ENCODE results near the gene NRN1L.

Gene NRN1L

DNA sequence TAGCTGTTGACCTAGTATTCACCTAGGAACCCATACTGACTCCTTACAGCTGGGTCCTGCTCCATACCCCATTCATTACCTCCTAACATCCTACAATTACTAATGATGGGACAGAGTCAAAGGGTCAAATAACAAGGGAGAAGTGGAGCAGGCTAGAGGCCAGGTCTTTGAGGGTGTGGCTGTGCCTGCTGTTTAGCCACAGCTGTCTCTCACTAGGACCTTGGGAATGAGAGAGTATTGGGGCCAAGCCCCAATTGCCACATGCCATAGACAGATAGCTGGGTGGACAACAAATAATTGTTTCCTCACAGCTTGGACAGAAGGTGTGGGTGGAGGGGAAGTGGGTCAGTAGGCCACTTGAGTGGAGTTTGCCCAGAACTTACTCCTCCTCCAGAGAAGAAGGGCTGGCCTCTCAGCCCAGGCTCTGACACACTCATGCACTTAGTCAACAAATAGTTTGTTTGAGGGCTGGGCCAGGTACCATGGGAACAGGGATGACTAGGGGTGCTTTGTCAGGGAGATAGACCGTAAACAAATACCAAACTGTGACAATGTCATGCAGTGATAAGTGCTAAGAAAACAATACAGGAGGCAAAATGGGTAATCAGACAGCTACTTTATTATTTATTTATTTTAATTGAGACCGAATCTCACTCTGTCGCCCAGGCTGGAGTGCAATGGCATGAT, 27.0 kb upstream of the NRN1L start:
- Histone ChIP-seq H3K9me2 (replicated peaks; ENCODE audit: control insufficient read depth, low read length) (no peaks in the 10 kb centered on the region), H4K20me1 (ENCODE audit: control insufficient read depth, insufficient read depth, low read depth, low read length) (peaks cover 9% of the 10 kb centered on the region; the same call in 1 of the 2 replicates), H3K27me3 (ENCODE audit: control insufficient read depth, low read length) (no peaks in the 10 kb centered on the region), H3K9me3 (ENCODE audit: control insufficient read depth, insufficient read depth, low read length) (no peaks in the 10 kb centered on the region), H3K27ac (ENCODE audit: low read depth, low read length) (no peak overlapping the region), H3K4me2 (ENCODE audit: low read length) (no peak overlapping the region), H3K4me3 (ENCODE audit: low read length) (no peak overlapping the region), H3K4me1 (ENCODE audit: control insufficient read depth, low read length) (0 out of 2 replicates have a peak, but pooled peaks cover 3% of the 10 kb centered on the region), H3K36me3 (ENCODE audit: control insufficient read depth, low read length) (peaks cover 36% of the 10 kb centered on the region), H3F3A (ENCODE audit: control insufficient read depth, insufficient read depth) (no peaks in the 10 kb centered on the region), H3K79me2 (ENCODE audit: control insufficient read depth, low read length) (peaks cover 97% of the 10 kb centered on the region)
- no peak for TF ChIP-seq EZH2phosphoT487 (IDR thresholded peaks at IDR 0.05; ENCODE audit: borderline replicate concordance, low read length)
- TF ChIP-seq CTCF (IDR thresholded peaks at IDR 0.05; ENCODE audit: low read depth, low read length, poor library complexity, severe bottlenecking), result no peak

DNA sequence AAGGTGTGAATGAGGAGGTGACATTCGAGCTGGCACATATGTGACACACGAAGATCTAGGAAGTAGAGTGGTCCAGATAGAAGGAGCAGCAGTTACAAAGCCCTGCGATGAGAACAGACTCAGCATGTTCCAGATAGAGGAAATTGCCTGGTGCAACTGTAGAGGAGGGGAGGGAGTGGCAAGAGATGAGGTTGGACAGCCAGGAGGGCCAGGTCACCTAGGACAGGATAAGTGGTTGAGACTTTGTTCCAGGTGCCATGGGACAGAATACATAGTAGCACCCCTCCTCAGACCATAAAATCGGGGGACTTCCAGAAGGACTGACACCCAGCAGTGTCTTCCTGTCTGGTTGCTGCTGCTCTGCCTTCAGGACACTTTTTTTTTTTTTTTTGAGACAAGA, 26.2 kb upstream of the NRN1L start:
- Histone ChIP-seq H3K36me3 (ENCODE audit: control insufficient read depth, low read length) (peaks cover 36% of the 10 kb centered on the region), H3K4me2 (ENCODE audit: low read length) (no peak overlapping the region), H4K20me1 (ENCODE audit: control insufficient read depth, insufficient read depth, low read depth, low read length) (peaks cover 9% of the 10 kb centered on the region; the same call in 1 of the 2 replicates), H3K9me3 (ENCODE audit: control insufficient read depth, insufficient read depth, low read length) (no peaks in the 10 kb centered on the region), H3K79me2 (ENCODE audit: control insufficient read depth, low read length) (peaks cover 97% of the 10 kb centered on the region), H3K9me2 (replicated peaks; ENCODE audit: control insufficient read depth, low read length) (no peaks in the 10 kb centered on the region), H3F3A (ENCODE audit: control insufficient read depth, insufficient read depth) (no peaks in the 10 kb centered on the region), H3K27ac (ENCODE audit: low read depth, low read length) (no peak overlapping the region), H3K4me3 (ENCODE audit: low read length) (no peak overlapping the region), H3K4me1 (ENCODE audit: control insufficient read depth, low read length) (0 out of 2 replicates have a peak, but pooled peaks cover 3% of the 10 kb centered on the region), H3K27me3 (ENCODE audit: control insufficient read depth, low read length) (no peaks in the 10 kb centered on the region)
- TF ChIP-seq CTCF (IDR thresholded peaks at IDR 0.05; ENCODE audit: low read depth, low read length, poor library complexity, severe bottlenecking) (no peak), EZH2phosphoT487 (IDR thresholded peaks at IDR 0.05; ENCODE audit: borderline replicate concordance, low read length) (no peak)

- H3K27me3 ChIP-seq (ENCODE audit: control insufficient read depth, low read length), result no peaks in the 10 kb centered on the region
- H3K27ac ChIP-seq (ENCODE audit: low read depth, low read length), result no peak overlapping the region
- H3K9me3 ChIP-seq (ENCODE audit: control insufficient read depth, insufficient read depth, low read length), result no peaks in the 10 kb centered on the region
- no peaks in the 10 kb centered on the region for H3K9me2 ChIP-seq (replicated peaks; ENCODE audit: control insufficient read depth, low read length)
- no peaks in the 10 kb centered on the region for H3K4me1 ChIP-seq (ENCODE audit: control insufficient read depth, low read length)
- H3K79me2 ChIP-seq (ENCODE audit: control insufficient read depth, low read length), result peaks cover 91% of the 10 kb centered on the region
- peaks cover 9% of the 10 kb centered on the region; the same call in 1 of the 2 replicates for H4K20me1 ChIP-seq (ENCODE audit: control insufficient read depth, insufficient read depth, low read depth, low read length)
- no peaks in the 10 kb centered on the region for H3F3A ChIP-seq (ENCODE audit: control insufficient read depth, insufficient read depth)
- no peak overlapping the region for H3K4me2 ChIP-seq (ENCODE audit: low read length)
- H3K36me3 ChIP-seq (ENCODE audit: control insufficient read depth, low read length), result peaks cover 36% of the 10 kb centered on the region
- TF ChIP-seq CTCF (IDR thresholded peaks at IDR 0.05; ENCODE audit: low read depth, low read length, poor library complexity, severe bottlenecking), result no peak
- no peak for TF ChIP-seq EZH2phosphoT487 (IDR thresholded peaks at IDR 0.05; ENCODE audit: borderline replicate concordance, low read length)
- no peak overlapping the region for H3K4me3 ChIP-seq (ENCODE audit: low read length)
Measured at GRCh38 chr16:67860589-67861398, 23.9 kb upstream of the NRN1L start.

Data from DOHH2 (cell line).